ENCODE measurements around the gene SNCB.
"Not testable (repeated sequence)": the region's sequence is repeated elsewhere in the genome, so short reads cannot be mapped to it uniquely, and the experiment has no call there.

SNCB gene

DNA sequence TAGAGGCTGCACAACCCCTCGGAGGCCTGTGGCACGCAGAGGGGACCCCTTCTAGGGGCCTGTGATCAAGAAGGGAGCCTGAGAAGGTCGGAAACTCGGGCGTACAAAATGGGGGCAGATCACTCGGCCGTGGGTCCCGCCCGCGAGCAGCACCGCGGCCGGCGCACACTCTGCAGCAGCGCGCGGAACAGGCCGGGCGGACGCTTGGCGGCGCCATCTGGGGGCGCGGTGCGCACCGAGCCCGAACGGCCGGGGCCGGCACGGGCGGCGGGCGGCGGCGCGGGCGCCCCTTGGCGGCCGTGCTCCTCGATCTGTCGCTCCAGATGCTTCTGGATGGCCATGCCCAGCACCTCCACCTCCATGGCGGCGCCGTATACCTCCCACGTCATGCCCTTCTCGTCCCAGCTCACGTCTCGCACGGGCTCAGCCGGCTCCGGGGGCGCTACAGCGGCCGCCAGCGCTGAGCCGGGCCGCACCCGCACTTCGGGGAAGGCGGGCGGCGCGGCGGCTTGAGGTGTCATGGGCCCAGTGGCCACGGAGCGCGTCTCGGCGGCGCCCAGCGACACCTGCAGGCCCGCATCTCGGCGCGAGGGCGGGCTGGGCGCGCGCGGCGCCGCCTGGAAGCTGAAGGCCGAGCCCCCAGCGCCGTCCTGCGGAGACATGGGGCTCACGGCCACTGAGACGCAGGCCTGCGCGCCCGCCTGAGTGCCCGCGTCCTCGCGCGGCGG is 33.5 kb downstream of the SNCB start:
- DNase-seq = peak; percentile 38 to 61

DNA sequence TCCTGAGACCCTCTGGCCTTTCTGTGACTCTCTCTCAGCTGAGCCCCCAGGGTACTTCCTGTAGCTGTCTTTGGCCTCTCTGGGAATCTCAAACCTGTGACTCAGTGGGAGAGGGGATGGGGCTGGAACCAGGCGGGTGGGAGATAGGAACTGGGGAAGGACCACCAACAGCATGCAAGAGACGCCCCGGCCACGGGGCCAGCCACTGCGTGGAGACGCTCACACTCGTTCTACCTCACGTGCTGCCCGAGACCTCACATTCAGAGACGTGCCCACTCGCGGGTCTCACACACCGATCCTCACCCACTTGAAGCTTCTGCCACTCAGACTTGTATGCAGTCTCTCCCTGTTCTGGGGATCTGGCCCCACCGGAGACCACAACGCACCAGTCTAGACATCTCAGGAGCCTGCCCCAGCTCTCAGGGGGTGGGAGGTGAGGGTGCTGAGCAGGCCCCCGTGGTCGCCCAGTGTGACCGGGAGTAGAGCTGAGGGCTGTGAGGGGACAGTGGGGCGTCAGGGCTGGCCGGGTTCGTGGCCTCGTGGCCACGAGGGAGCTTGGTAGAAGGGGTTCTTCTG is 34.2 kb downstream of the SNCB start:
- no peak for DNase-seq

DNA sequence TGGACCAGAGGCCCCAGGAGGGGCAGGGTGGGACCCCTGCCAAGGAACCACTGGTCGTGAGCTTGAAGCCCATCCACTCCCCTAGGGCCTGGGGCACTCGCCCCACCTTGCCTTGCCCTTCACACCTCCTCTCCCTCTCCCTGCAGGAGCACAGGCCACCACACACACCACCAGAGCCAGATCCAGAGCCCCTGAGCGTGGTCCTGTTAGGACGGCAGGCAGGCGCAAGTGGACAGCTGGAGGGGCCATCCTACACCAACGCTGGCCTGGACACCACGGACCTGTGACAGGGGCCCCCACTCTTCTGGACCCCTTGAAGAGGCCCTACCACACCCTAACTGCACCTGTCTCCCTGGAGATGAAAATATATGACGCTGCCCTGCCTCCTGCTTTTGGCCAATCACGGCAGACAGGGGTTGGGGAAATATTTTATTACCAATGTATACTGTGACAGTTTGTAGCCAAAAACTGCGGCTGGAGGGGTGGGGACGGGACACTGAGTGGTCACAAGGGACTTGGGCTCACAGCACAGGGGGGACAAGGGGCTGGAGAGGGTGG is 34.9 kb downstream of the SNCB start:
- no peak for DNase-seq

DNA sequence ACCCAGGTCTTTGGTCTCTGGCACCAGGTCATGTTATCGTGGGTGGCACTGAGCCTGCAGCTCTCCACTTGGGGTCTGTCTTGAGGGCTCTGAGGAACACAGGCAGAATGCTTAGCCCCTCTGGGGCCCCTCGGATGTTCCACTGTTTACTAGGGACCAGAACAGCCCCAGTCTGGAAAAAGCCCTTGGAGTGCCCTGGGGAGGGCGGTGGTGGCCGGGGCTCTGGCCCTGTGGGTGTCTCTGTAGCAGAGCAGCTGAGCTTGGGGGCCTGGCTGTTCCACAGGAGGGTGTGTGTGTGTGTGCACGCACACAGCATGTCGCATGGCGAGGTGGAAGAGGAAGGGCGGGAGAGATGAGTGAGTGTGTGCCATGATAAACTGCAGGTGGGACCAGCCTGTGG is 35.8 kb downstream of the SNCB start:
- DNase-seq = no peak

DNA sequence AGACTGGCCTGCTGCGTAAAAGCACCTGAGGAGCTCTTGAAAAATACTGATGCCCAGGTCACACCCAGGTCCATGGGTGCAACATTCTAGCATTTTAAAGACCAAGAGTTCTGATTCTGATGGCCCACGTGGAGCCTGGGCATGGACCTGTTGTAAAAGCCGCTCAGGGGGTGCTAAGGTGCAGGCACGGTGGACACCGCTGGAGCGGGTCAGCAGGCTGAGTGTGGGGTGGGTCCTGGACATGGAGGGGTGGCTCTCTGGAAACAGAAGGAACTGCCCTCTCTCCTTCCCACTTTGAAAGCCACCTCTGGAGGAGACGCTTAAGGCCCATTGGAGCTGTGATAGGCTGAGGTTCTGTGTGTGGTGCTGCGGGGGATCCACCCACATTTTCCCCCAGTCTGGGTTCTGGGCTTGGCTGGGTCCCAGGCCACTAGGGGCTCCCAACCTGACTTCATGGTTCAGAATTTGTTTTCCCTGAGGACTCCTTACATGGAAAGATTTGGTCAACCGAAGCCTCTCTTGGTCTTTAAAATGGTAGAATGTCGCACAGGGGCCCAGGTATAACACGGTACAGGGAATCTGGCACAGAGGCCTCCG is 37.0 kb downstream of the SNCB start:
- no peak for DNase-seq

DNA sequence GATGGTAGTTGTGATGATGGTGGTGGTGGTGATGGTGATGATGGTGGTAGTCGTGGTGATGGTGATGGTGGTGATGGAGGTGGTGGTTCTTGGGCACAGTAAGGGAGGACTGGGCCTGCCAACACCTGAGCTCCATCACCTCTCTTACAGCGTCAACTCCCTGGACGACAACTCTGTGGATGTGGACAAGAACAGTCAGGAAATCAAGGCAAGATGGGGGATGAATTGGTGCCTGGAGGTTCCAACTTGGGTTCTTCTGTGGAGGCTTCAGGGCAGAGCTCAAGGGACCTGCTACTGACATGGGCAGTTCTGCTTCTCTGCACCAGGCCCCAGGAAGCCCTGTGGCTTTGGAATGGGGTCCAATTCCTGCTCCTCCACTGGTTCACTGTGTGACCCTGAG is 37.8 kb downstream of the SNCB start:
- DNase-seq = no peak

DNA sequence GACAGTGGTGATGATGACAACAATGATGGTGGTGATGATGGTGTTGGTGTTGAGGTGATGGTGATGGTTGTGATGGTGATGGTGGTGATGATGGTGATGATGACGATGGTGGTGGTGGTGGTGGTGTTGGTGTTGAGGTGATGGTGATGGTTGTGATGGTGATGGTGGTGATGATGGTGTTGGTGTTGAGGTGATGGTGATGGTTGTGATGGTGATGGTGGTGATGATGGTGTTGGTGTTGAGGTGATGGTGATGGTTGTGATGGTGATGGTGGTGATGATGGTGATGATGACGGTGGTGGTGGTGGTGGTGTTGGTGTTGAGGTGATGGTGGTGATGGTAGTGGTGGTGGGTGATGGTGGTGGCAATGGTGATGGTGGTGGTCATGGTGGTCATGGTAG is 38.7 kb downstream of the SNCB start:
- not testable (repeated sequence) for DNase-seq

DNA sequence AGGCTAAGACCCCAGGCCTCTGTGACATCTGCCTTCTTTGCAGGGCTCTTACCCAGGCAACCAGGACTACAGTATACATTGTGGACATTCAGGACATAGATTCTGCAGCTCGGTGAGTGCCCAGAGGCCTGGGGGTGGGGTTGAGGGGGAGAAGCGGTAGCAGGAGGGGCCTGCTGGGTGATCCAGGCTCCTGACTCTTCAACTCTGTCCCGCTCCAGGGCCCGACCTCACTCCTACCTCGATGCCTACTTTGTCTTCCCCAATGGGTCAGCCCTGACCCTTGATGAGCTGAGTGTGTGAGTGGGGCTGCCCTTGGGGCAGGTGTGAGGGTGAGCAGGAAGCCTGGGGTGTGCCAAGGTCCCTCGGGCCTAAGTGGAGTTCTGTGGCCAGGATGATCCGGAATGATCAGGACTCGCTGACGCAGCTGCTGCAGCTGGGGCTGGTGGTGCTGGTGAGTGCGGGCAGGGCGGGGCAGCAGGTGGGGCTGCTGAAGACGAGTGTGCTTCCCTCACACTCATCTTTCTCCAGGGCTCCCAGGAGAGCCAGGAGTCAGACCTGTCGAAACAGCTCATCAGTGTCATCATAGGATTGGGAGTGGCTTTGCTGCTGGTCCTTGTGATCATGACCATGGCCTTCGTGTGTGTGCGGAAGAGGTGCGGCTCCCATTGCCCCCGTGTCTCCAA is 40.2 kb downstream of the SNCB start:
- no peak for DNase-seq

DNA sequence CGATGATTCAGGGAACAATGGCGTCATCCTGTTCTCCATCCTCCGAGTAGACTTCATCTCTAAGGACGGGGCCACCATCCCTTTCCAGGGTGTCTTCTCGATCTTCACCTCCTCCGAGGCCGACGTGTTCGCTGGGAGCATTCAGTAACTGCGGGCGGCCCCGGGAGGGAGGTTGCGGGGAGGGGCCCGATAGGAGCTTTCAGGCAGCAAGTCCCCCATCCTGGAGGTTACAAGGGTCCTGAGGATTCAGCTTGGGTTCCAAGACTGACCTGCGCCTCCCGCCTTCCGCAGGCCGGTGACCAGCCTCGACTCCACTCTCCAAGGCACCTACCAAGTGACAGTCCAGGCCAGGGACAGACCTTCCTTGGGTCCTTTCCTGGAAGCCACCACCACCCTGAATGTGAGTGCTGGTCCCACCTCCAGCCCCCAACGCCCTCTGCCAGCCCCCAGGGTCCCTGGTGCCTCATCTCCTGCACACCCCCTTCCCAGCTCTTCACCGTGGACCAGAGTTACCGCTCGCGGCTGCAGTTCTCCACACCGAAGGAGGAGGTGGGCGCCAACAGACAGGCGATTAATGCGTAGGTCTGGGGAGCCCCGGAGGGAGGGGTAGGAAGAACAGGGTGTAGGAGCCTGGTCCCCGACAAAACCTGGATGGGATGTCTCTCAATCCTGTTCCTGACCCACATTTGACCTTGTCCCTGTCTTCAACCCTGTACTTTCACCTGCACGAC is 41.1 kb downstream of the SNCB start:
- no peak for DNase-seq

DNA sequence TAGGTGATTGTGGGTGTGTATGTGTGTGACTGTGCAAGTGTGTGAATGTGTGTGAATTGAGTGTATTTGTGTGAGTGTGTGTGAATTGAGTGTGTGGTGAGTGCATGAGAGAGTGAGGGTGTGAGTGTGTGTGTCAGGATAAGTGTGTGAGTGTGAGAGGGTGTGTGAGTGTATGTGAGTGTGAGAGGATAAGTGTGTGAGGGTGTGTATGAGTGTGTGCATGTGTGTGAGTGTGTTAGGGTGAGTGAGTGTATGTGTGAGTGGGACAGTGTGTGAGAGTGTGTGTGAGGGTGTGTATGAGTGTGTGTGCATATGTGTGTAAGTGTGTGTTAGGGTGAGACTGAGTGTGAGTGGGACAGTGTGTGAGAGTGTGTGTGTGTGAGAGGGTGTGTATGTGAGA is 42.0 kb downstream of the SNCB start:
- DNase-seq = no peak

DNA sequence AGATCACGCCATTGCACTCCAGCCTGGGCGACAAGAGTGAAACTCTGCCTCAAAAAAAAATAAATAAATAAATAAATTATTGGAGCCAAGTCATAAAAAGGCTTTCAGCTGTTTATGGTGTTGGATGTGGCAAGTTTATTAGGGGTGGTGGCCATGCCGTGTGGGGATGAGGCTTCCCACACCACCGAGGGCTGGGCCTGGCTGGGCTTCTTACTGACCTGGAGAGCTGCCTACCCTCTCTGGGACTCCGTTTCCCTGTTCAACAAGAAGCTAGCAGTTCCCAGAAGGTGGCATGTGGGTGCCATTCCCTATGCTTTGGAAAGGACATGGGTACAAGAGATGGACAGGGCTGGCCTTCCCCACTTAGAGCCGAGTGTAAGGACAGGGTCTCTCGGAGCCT is 42.9 kb downstream of the SNCB start:
- no peak for DNase-seq

DNA sequence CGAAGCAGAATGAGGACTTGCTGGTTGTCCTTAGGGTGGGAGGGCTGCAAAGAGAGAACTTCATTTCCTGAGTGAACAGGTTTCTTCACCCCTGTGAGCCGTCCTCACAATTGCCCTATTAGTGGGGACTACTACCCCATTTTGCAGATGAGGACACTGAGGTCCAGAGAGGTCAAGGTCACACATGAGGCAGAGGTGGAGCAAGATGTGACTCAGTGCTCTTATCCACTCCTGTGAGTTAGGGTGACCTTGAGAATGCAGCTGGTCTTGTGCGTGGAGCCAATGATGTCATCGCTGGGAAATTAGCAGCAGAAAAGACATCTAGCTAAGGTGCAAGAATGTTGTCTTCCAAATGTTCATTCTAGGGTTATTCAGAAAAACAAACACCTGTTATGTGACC is 47.3 kb downstream of the SNCB start:
- no peak for DNase-seq

DNA sequence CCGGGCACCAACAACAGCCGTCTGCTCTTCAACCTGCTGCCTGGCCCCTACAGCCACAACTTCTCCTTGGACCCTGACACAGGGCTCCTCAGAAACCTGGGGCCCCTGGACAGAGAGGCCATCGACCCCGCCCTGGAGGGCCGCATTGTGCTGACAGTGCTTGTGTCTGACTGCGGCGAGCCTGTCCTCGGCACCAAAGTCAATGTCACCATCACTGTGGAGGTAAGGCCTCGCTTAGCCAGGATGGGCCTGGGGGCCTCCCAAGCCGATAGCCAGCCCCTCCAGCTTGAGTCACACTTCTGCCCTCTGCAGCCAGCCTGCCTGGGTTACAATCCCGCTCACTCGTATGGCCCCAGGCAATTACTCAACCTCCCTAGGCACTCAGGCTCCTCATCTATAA is 49.0 kb downstream of the SNCB start:
- no peak for DNase-seq

DNA sequence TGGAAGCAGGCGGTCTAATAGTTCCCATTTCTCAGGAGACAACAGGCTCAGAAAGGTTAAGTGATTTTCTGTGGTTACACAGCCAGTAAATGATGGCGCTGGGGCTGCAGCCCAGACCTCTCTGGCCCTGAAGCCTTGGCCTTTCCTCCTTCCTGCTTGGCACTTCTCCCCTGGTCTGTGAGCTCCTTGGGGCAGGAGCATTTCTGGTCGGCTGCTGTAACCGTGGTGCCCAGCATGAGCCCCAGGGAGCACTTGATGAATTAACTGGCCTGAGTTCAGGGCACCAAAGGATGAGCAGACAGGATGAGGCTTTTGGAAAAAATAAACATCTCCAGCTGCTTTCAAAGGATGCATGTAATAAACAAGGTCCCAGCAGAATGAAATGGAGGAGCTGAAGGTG is 51.0 kb downstream of the SNCB start:
- DNase-seq = no peak

DNA sequence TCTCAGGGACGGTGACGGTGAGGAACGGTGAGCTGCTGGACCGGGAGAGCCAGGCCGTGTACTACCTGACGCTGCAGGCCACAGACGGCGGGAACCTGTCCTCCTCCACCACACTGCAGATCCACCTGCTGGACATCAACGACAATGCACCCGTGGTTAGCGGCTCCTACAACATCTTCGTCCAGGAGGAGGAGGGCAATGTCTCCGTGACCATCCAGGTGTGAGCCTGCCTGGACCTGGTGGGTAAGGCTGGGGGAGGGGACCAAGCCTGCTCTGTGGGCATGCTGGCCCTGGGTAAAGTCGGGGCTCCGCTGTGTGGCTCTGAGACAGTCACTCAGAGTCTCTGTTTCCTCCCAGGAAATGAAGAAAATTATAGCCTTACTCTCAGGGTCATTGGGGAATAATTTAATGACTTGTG is 51.9 kb downstream of the SNCB start:
- no peak for DNase-seq

DNA sequence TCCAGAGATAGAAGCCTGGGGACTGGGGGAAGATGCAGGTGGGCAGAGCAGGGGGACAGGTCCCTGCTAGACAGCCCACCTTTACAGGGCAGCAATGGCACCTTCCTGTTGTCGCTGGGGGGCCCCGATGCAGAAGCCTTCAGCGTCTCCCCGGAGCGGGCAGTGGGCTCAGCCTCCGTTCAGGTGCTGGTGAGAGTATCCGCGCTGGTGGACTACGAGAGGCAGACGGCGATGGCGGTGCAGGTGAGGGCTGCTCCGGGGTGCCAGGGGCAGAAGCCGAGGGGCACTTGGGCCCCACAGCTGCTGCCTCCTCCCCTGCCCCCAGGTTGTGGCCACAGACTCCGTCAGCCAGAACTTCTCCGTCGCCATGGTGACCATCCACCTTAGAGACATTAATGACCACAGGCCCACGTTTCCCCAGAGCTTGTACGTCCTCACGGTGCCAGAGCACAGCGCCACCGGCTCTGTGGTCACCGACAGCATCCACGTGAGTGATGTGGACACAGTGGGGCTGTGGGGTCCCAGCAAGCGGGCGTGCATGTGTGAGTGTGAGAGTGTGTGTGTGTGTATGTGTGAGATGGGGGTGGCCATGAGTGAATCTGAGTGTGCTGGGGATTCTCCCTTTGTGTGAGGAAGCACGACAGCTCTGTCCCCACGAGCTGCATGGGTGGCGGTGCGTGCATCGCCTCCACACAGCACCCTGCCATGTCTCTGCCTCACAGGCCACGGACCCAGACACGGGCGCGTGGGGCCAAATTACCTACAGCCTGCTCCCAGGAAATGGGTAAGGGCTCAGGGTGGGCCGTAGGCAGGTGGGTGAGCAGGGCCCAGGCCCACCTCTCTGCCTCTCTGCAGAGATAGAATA is 52.8 kb downstream of the SNCB start:
- no peak for DNase-seq

DNA sequence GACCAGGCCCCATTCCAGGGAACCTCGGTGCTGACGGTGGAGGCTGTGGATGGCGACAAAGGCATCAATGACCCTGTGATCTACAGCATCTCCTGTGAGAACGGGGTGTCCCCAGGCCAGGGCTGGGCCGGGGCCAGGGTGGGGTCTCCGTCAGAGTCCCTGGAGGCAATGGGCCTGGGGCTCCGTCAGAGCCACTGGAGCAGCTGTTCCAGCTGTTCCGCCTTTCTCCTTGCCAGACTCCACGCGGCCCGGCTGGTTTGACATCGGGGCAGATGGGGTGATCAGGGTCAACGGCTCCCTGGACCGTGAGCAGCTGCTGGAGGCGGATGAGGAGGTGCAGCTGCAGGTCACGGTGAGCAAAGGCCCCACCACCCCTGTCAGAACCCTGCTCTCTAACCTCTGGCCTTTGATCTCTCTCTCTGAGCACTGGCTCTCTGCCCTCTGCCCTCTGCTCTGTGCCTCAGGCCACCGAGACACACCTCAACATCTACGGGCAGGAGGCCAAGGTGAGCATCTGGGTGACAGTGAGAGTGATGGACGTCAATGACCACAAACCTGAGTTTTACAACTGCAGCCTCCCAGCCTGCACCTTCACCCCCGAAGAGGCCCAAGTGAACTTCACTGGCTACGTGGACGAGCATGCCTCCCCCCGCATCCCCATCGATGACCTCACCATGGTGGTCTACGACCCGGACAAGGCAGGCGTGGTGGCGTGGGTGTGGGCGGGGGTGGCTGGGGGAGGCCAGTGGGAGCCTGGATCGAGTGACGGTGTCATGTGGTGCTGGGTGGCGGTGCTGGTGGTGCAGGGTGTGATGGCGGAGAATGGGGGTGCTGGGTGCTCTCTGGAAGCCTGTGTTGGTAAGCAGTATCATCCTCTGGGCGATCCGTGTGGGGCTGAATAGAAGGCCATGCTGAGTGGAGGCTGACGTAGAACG is 54.6 kb downstream of the SNCB start:
- no peak for DNase-seq

DNA sequence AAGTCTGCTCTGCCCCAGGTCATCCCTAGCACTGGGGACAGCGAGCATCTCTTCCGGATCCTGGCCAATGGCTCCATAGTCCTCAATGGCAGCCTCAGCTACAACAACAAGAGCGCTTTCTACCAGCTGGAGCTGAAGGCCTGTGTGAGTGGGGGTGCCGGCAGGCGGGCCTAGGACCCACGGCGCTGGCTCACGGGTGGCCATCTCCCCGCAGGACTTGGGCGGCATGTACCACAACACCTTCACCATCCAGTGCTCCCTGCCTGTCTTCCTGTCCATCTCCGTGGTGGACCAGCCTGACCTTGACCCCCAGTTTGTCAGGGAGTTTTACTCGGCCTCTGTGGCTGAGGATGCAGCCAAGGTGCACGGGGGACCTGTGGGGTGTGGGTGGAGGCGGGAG is 55.3 kb downstream of the SNCB start:
- DNase-seq = no peak

DNA sequence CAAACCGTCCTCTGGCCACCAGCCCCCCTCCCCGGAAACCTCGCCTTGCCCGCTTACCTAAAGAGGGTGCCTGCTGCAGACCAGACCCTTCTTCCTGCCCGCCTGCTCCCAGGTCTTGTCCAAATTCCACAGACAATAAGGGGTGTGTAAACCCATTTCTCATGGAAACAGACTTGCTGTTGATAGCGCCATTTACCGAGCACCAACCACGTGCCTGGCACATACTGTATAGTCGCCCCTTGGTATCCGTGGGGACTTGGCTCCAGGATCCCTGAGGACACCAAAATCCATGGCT is 56.1 kb downstream of the SNCB start:
- DNase-seq = no peak

DNA sequence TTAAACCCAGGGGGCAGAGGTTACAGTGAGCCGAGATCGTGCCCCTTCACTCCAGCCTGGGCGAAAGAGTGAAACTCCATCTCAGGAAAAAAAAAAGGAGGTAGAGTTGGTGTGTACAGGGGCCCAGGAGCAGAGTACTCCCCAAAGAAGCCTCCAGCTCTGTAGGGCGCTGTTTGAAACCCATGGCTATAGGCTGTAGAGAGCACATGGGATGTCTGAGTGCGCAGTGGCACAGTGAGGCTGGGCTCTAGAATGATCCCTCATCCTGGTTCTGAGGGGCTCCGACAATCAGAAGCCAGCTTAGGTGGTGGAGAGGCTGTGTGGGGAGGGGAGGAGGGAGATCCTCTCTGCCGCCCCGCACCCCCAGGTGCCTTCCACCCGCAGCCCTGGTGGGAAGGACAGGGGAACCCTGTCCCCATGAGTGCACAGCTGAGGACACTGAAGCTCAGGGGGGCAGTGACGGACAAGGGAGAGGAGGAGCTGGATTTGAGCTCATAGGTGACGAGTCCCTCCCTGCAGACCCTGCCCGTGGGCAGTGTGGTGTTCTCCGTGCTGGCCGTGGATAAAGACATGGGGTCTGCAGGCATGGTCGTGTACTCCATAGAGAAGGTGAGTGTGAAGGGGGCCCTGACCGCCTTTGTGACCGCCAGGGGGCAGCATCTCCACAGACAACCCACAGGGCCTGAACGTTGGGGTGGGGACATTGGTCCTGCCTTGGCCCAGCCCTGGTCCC is 56.6 kb downstream of the SNCB start:
- DNase-seq = peak; percentile 79
